ENCODE results near the gene NT5DC4. TPM values are rescaled to one million over a fixed set of nuclear protein-coding genes. Genes with fewer than 3 reads are reported as not detected.

The NT5DC4 gene
- total RNA-seq, 1 donor from 2014 or later = not detected

DNA sequence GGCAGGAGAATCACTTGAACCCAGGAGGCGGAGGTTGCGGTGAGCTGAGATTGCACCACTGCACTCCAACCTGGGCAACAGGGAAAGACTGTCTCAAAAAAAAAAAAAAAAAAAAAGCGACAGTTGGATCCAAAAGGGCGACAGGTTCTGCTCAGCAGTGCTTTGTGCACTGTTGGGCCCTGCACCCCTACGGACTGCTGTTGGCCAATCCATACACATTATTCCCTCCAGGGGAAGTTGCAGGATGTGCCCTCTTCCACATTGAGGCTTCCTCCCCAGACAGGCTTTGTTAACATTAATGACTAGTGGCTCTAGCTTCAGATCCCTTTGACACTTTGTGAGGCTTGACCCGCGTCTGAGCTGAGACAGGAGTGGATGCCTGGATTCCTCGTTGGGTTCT, 9.4 kb downstream of the NT5DC4 start:
- H3K27me3 Mint-ChIP-seq = peaks cover 12% of the 10 kb centered on the region
- no peak for DNase-seq (ENCODE audit: extremely low spot score, unreplicated experiment)
- H3K27ac Mint-ChIP-seq = no peak overlapping the region
- TF ChIP-seq, protein P1, sequence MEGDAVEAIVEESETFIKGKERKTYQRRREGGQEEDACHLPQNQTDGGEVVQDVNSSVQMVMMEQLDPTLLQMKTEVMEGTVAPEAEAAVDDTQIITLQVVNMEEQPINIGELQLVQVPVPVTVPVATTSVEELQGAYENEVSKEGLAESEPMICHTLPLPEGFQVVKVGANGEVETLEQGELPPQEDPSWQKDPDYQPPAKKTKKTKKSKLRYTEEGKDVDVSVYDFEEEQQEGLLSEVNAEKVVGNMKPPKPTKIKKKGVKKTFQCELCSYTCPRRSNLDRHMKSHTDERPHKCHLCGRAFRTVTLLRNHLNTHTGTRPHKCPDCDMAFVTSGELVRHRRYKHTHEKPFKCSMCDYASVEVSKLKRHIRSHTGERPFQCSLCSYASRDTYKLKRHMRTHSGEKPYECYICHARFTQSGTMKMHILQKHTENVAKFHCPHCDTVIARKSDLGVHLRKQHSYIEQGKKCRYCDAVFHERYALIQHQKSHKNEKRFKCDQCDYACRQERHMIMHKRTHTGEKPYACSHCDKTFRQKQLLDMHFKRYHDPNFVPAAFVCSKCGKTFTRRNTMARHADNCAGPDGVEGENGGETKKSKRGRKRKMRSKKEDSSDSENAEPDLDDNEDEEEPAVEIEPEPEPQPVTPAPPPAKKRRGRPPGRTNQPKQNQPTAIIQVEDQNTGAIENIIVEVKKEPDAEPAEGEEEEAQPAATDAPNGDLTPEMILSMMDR (conservative IDR thresholded peaks at IDR 0.05) = no peak
- no peaks in the 10 kb centered on the region for H3K9me3 Mint-ChIP-seq
- H3K4me1 Mint-ChIP-seq (ENCODE audit: unreplicated experiment) = peaks cover 4% of the 10 kb centered on the region
- H3K36me3 Mint-ChIP-seq = no peaks in the 10 kb centered on the region
- H3K4me3 Mint-ChIP-seq = no peak overlapping the region

DNA sequence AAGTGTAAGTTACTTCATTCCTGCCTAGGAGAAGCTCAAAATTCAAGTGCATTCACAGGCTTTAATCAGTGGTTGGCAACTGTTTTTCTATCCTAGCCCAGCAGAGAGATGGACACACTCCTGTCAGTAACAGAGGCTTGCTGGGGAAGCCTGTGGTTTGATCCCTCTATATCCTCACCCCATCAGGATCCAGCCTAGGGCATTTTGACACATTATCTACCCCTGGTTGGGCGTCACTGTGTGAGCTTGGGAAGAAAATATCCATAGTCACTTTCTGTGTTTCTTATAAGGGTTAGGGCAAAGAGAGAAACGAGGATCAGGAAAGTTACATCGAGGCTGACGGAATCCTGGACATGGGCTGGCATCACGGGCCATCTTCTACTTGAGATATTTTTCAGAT, 10.0 kb downstream of the NT5DC4 start:
- Mint-ChIP-seq H3K4me3 (no peak overlapping the region), H3K27ac (no peak overlapping the region), H3K36me3 (no peaks in the 10 kb centered on the region), H3K4me1 (ENCODE audit: unreplicated experiment) (peaks cover 4% of the 10 kb centered on the region), H3K9me3 (no peaks in the 10 kb centered on the region), H3K27me3 (peaks cover 12% of the 10 kb centered on the region)
- DNase-seq (ENCODE audit: extremely low spot score, unreplicated experiment) = no peak
- TF ChIP-seq, protein P1 (conservative IDR thresholded peaks at IDR 0.05) = no peak

DNA sequence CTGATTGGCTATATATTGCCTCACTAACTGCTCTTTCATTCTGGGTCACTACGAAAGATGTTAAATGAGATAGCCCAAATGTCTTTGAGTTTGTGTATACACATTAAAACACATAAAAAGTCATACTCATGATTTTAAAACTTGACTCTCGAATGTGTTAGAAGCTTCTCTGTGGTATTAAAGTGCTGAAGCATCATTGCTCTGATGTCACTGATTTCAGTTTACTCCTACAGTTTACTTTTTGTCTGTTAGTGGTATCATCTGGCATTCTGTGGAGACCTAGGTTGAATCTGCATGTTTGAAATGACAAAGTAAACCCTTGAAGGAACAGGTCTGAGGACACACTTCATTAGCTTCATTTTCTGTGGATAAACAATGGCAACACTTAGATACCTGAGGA, 10.7 kb downstream of the NT5DC4 start:
- H3K9me3 Mint-ChIP-seq = no peaks in the 10 kb centered on the region
- H3K36me3 Mint-ChIP-seq = no peaks in the 10 kb centered on the region
- no peak overlapping the region for H3K27ac Mint-ChIP-seq
- DNase-seq (ENCODE audit: extremely low spot score, unreplicated experiment) = no peak
- peaks cover 4% of the 10 kb centered on the region for H3K4me1 Mint-ChIP-seq (ENCODE audit: unreplicated experiment)
- H3K27me3 Mint-ChIP-seq = peaks cover 12% of the 10 kb centered on the region
- no peak overlapping the region for H3K4me3 Mint-ChIP-seq
- TF ChIP-seq, protein P1 (conservative IDR thresholded peaks at IDR 0.05) = no peak

DNA sequence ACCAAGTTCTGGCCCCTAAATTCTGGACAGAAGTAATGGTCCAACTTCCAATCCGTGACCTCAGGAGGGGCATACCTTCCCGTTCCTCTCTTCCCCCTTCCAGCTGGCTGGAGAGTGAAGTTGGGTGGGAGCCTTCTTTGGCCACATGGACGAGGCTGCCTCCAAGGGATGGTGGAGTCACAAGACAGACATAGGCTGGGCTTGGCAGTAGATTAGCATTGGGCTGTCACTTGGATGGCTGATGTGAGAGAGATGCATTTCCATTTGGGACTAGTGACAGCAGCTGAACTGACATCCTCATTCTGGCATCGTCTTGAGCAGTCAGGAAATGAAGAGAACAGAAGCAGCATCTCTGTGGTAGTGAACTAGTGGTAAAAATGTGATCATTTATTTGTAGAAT, 12.6 kb downstream of the NT5DC4 start:
- no peaks in the 10 kb centered on the region for H3K36me3 Mint-ChIP-seq
- H3K9me3 Mint-ChIP-seq = no peaks in the 10 kb centered on the region
- H3K27me3 Mint-ChIP-seq = peaks cover 7% of the 10 kb centered on the region
- no peaks in the 10 kb centered on the region for H3K4me1 Mint-ChIP-seq (ENCODE audit: unreplicated experiment)
- DNase-seq (ENCODE audit: extremely low spot score, unreplicated experiment) = no peak
- no peak overlapping the region for H3K4me3 Mint-ChIP-seq
- TF ChIP-seq, protein P1 (conservative IDR thresholded peaks at IDR 0.05) = no peak
- H3K27ac Mint-ChIP-seq = no peak overlapping the region

DNA sequence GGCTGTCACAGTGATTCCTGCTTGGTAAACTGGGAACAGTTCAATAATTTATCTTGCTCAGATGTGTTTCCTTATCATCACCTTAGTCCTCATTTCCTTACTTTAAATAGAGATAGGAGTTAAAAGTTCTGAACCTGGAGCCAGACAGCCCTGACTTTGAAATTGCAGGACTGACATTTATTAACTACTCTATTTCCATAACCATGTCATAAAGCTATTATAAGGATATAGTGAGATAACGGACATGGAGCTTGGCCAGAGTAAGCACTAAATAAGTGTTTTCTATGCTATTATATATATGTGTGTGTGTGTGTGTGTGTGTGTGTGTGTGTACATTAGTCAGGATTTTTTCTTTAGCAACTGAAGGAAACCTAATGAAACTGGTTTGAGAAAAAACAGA, 13.1 kb downstream of the NT5DC4 start:
- no peak overlapping the region for H3K4me3 Mint-ChIP-seq
- H3K4me1 Mint-ChIP-seq (ENCODE audit: unreplicated experiment) = no peaks in the 10 kb centered on the region
- no peak overlapping the region for H3K27ac Mint-ChIP-seq
- H3K27me3 Mint-ChIP-seq = peaks cover 7% of the 10 kb centered on the region
- H3K36me3 Mint-ChIP-seq = no peaks in the 10 kb centered on the region
- TF ChIP-seq, protein P1 (conservative IDR thresholded peaks at IDR 0.05) = no peak
- H3K9me3 Mint-ChIP-seq = no peaks in the 10 kb centered on the region
- no peak for DNase-seq (ENCODE audit: extremely low spot score, unreplicated experiment)
